ENCODE measurements around the gene BACE2. TPM values are rescaled to one million over a fixed set of nuclear protein-coding genes. Genes with fewer than 3 reads are reported as not detected.

Gene BACE2
- total and polyA plus RNA-seq, 4 donors: 1.7 to 16.7 (median 5.6) TPM

DNA sequence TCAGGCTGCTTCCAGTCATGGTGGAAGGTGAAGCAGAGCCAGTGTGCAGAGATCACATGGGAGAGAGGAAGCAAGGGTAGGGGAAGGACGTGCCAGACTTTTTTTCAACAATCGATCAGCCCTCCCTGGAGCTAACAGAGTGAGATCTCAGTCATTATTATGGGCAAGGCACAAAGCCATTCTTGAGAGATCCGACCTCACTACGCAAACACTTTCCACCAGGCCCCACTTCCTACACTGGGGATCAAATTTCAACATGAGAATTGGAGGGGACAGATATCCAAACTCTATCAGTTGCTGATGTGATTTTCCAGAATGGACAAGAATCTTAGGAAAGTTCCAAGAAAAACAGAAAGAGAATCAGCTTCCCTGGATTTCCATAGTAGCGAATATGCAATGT is 60.5 kb downstream of the BACE2 start (continued):
- TF ChIP-seq, protein P1, sequence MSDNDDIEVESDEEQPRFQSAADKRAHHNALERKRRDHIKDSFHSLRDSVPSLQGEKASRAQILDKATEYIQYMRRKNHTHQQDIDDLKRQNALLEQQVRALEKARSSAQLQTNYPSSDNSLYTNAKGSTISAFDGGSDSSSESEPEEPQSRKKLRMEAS (IDR thresholded peaks at IDR 0.05): no peak
- TF ChIP-seq TAF1 (conservative IDR thresholded peaks at IDR 0.05): no peak

DNA sequence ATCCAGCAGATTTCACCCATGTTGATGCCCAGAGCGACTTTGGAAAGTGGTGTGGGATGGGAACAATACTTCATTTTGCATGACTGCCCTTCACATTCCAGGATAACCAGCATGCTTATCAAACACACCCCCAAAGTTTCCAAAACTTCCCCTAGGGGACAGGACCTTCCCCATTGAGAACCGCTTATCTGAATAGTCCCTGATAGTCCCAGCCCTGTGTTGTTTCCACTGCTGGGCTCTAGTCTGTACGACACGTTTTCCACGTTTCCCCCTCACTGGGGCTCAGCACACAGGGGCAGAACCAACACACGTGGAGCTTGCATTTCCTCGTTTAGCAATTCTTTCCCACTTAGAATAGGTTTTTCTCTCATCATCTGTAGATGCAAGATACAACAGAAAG is 61.0 kb downstream of the BACE2 start:
- Histone ChIP-seq H3K9ac (ENCODE audit: low read depth in 1 of 2, low read length in 2 of 2) (no peak overlapping the region), H3K27ac (ENCODE audit: low read depth in 1 of 2, low read length in 2 of 2) (no peak overlapping the region), H3K27me3 (ENCODE audit: control insufficient read depth in 4 of 4, insufficient read depth in 4 of 4, low read length in 3 of 4) (no peaks in the 10 kb centered on the region), H3K9me3 (ENCODE audit: control insufficient read depth in 4 of 4, low read length in 3 of 4) (no peaks in the 10 kb centered on the region), H3K4me1 (ENCODE audit: control insufficient read depth in 4 of 4, insufficient read depth in 4 of 4, low read length in 3 of 4) (no peaks in the 10 kb centered on the region), H3K4me3 (ENCODE audit: low read depth in 1 of 3, low read length in 3 of 3) (no peak overlapping the region), H3K36me3 (ENCODE audit: control insufficient read depth in 4 of 4, insufficient read depth in 3 of 4, low read depth in 1 of 4, low read length in 3 of 4) (no peaks in the 10 kb centered on the region)
- TF ChIP-seq SP1 (IDR thresholded peaks at IDR 0.05) (no peak), TAF1 (conservative IDR thresholded peaks at IDR 0.05) (no peak), FOXA2 (IDR thresholded peaks at IDR 0.05) (no peak), YY1 (IDR thresholded peaks at IDR 0.05) (no peak), NR2F2 (IDR thresholded peaks at IDR 0.05) (no peak), RAD21 (IDR thresholded peaks at IDR 0.05) (no peak), HNF4A (conservative IDR thresholded peaks at IDR 0.05) (no peak), GABPA (IDR thresholded peaks at IDR 0.05 in 1 of 2, conservative IDR thresholded peaks at IDR 0.05 in 1 of 2) (no peak), RXRA (IDR thresholded peaks at IDR 0.05) (no peak), JUND (IDR thresholded peaks at IDR 0.05) (no peak), EGR1 (IDR thresholded peaks at IDR 0.05; ENCODE audit: low read depth in 2 of 2) (no peak), FOXA1 (IDR thresholded peaks at IDR 0.05) (no peak)
- TF ChIP-seq, protein P2, sequence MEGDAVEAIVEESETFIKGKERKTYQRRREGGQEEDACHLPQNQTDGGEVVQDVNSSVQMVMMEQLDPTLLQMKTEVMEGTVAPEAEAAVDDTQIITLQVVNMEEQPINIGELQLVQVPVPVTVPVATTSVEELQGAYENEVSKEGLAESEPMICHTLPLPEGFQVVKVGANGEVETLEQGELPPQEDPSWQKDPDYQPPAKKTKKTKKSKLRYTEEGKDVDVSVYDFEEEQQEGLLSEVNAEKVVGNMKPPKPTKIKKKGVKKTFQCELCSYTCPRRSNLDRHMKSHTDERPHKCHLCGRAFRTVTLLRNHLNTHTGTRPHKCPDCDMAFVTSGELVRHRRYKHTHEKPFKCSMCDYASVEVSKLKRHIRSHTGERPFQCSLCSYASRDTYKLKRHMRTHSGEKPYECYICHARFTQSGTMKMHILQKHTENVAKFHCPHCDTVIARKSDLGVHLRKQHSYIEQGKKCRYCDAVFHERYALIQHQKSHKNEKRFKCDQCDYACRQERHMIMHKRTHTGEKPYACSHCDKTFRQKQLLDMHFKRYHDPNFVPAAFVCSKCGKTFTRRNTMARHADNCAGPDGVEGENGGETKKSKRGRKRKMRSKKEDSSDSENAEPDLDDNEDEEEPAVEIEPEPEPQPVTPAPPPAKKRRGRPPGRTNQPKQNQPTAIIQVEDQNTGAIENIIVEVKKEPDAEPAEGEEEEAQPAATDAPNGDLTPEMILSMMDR (IDR thresholded peaks at IDR 0.05; ENCODE audit: low read depth, low read length, missing input control): no peak
- TF ChIP-seq, protein P3, sequence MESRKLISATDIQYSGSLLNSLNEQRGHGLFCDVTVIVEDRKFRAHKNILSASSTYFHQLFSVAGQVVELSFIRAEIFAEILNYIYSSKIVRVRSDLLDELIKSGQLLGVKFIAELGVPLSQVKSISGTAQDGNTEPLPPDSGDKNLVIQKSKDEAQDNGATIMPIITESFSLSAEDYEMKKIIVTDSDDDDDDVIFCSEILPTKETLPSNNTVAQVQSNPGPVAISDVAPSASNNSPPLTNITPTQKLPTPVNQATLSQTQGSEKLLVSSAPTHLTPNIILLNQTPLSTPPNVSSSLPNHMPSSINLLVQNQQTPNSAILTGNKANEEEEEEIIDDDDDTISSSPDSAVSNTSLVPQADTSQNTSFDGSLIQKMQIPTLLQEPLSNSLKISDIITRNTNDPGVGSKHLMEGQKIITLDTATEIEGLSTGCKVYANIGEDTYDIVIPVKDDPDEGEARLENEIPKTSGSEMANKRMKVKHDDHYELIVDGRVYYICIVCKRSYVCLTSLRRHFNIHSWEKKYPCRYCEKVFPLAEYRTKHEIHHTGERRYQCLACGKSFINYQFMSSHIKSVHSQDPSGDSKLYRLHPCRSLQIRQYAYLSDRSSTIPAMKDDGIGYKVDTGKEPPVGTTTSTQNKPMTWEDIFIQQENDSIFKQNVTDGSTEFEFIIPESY (IDR thresholded peaks at IDR 0.05): no peak
- TF ChIP-seq, protein P4, sequence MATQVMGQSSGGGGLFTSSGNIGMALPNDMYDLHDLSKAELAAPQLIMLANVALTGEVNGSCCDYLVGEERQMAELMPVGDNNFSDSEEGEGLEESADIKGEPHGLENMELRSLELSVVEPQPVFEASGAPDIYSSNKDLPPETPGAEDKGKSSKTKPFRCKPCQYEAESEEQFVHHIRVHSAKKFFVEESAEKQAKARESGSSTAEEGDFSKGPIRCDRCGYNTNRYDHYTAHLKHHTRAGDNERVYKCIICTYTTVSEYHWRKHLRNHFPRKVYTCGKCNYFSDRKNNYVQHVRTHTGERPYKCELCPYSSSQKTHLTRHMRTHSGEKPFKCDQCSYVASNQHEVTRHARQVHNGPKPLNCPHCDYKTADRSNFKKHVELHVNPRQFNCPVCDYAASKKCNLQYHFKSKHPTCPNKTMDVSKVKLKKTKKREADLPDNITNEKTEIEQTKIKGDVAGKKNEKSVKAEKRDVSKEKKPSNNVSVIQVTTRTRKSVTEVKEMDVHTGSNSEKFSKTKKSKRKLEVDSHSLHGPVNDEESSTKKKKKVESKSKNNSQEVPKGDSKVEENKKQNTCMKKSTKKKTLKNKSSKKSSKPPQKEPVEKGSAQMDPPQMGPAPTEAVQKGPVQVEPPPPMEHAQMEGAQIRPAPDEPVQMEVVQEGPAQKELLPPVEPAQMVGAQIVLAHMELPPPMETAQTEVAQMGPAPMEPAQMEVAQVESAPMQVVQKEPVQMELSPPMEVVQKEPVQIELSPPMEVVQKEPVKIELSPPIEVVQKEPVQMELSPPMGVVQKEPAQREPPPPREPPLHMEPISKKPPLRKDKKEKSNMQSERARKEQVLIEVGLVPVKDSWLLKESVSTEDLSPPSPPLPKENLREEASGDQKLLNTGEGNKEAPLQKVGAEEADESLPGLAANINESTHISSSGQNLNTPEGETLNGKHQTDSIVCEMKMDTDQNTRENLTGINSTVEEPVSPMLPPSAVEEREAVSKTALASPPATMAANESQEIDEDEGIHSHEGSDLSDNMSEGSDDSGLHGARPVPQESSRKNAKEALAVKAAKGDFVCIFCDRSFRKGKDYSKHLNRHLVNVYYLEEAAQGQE (IDR thresholded peaks at IDR 0.05): no peak
- TF ChIP-seq, protein P1 (IDR thresholded peaks at IDR 0.05): no peak
- TF ChIP-seq, protein P5, sequence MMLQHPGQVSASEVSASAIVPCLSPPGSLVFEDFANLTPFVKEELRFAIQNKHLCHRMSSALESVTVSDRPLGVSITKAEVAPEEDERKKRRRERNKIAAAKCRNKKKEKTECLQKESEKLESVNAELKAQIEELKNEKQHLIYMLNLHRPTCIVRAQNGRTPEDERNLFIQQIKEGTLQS (IDR thresholded peaks at IDR 0.05): no peak
- no peak for DNase-seq (ENCODE audit: low spot score)
- WGBS: 66% methylated on average over 7 of the region's 7 CpGs

Data from liver (tissue), 9 donors.